ENCODE results near the gene STK17B.
"Not testable (repeated sequence)": the region's sequence is repeated elsewhere in the genome, so short reads cannot be mapped to it uniquely, and the experiment has no call there.

STK17B gene

GRCh38 chr2:196171248-196171871, at the start of gene STK17B:
STK17B (minus strand) TSS chr2:196171578; CDS start chr2:196163383, 8,195 bp downstream.
- DNase-seq = peak; percentile 96 to 97

- DNase-seq = no peak
These were observed 49.3 kb upstream of the STK17B start for GRCh38 chr2:196220671-196221070.

- no peak for DNase-seq
These were observed 48.3 kb upstream of the STK17B start for GRCh38 chr2:196219671-196220070.

- DNase-seq = no peak
These were observed 46.7 kb upstream of the STK17B start for GRCh38 chr2:196218106-196218505.

GRCh38 chr2:196217116-196217515, 45.7 kb upstream of the STK17B start:
- no peak for DNase-seq

GRCh38 chr2:196215376-196215775, 44.0 kb upstream of the STK17B start:
- no peak for DNase-seq

- DNase-seq = no peak
These were observed 42.8 kb upstream of the STK17B start for GRCh38 chr2:196214156-196214555.

- no peak for DNase-seq
These were observed 42.0 kb upstream of the STK17B start for GRCh38 chr2:196213252-196213980.

GRCh38 chr2:196208915-196209314, 37.5 kb upstream of the STK17B start:
- DNase-seq = no peak

- DNase-seq = no peak
These were observed 35.4 kb upstream of the STK17B start for GRCh38 chr2:196206804-196207203.

GRCh38 chr2:196205881-196206435, 34.6 kb upstream of the STK17B start:
- DNase-seq = no peak

- DNase-seq = no peak
These were observed 33.8 kb upstream of the STK17B start for GRCh38 chr2:196205011-196205766.

GRCh38 chr2:196201229-196202009, 30.0 kb upstream of the STK17B start:
- no peak for DNase-seq

GRCh38 chr2:196200557-196200956, 29.2 kb upstream of the STK17B start:
- no peak for DNase-seq

GRCh38 chr2:196195758-196196157, 24.4 kb upstream of the STK17B start:
- DNase-seq = no peak

- no peak for DNase-seq
These were observed 23.9 kb upstream of the STK17B start for GRCh38 chr2:196195302-196195701.

- no peak for DNase-seq
These were observed 20.2 kb upstream of the STK17B start for GRCh38 chr2:196191541-196191940.

- DNase-seq = no peak
These were observed 16.6 kb upstream of the STK17B start for GRCh38 chr2:196187898-196188458.

- DNase-seq = not testable (repeated sequence)
These were observed 15.9 kb upstream of the STK17B start for GRCh38 chr2:196187175-196187700.

- no peak for DNase-seq
These were observed 15.0 kb upstream of the STK17B start for GRCh38 chr2:196186266-196186980.

- no peak for DNase-seq
These were observed 13.5 kb upstream of the STK17B start for GRCh38 chr2:196184921-196185320.

Data from stimulated activated CD4-positive, alpha-beta T cell treated with anti-CD3 and anti-CD28 coated beads, Interleukin-4, amount 100 ng/mL, for 4 hours (primary cell).